Measurements from ENCODE around the gene GIGYF2.
"Not testable (repeated sequence)": the region's sequence is repeated elsewhere in the genome, so short reads cannot be mapped to it uniquely, and the experiment has no call there.

GIGYF2 gene

GRCh38 chr2:232691117-232691516 is 6.0 kb upstream of the GIGYF2 start:
- FAIRE-seq: not testable (repeated sequence)

GRCh38 chr2:232693344-232693743 is 3.8 kb upstream of the GIGYF2 start:
- FAIRE-seq: no peak

GRCh38 chr2:232696609-232697058 is 497 bp upstream of the GIGYF2 start:
- FAIRE-seq: no peak

DNA sequence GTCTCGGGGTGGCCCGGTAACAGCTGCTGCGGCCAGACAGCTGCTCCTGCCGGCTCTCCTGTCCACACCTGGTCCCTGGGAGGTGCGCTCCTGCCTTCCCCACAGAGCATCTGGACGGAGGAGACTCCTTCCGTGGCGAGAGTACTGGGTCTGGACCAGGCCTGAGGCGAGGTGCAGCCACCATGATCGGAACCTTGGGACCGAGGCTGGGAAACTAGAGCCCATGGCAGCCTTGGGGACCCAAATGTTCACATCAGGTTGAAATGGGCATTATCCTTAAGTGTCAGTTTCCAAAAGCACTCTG is 628 bp downstream of the GIGYF2 start:
- no peak for FAIRE-seq

DNA sequence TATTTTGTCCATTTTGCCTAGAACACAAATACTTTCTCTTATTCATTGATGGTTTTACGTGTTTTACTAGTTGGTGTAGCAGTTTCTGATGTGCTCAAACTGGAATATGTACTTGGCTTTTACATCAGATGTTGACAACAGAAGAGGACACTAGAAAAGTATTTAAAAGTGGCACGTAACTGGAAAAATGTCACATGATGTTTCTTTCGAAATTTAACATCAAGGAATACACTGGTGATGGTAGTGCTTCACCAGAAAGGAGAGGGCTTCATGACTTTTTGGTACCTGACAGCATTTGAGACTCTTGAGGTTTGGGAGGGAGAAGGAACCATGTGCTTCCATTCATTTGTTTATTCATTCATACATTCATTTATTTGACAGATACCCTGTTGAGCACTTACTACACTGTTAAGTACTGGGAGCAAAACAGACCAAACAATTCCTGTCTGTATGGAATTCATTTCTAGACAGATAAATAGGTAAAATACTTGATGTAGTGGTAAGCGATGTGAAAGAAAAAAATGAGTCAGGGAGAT is 1.5 kb downstream of the GIGYF2 start:
- no peak for FAIRE-seq

- no peak for FAIRE-seq
Observed at GRCh38 chr2:232699110-232699509, 2.0 kb downstream of the GIGYF2 start.

GRCh38 chr2:232700154-232700553 is 3.0 kb downstream of the GIGYF2 start:
- FAIRE-seq: no peak

DNA sequence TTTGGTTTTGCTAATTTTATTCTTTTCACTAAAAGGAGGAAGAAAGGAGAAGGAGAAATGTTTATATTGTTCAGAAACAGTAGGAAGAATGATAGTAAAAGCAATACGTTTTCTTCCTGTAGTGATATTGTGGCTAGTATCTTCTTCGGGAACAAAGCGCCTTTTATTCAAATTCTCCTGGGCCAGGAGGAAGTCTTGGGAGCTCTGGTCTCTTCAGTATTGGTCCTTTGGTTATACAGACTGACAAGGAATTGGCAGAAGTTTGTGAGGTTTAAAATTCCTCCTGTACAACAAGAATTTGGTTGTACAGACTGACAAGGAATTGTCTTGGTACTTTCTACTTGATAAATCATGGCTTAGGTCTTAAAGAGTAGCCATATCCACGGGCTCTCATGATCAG is 9.9 kb downstream of the GIGYF2 start:
- FAIRE-seq: no peak

DNA sequence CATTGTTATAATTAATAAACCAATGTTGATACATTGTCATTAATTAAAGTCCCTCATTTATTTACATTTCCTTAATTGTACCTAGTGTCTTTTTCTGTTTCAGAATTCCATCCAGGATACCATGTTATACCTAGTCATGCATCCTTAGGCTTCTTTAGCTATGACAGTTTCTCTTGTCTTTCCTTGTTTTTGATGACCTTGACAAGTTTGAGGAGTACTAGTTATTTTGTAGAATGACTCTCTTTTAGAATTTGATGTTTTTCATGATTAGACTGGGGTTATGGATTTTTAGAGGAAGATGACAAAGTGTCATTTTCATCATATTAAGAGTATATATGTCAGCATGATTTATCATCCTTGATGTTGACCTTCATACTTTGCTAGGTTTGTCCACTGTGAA is 16.4 kb downstream of the GIGYF2 start:
- no peak for FAIRE-seq

DNA sequence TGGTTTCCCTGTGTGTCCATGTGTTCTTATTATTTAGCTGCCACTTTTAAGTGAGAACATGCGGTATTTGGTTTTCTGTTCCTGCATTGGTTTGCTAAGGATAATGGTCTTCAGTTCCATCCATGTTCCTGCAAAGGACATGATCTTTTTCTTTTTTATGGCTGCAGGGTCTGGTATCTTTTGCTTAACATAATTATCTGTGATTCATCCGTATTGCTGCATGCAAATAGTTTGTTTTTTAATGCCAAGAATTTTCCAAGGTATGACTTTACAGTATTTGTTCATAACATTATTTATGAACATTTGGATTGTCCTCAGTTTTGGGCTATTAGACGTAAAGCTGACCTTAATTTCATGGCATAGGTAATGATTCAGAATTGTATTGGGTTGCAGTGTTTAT is 17.8 kb downstream of the GIGYF2 start:
- FAIRE-seq: no peak

- FAIRE-seq: not testable (repeated sequence)
Observed at GRCh38 chr2:232720056-232720455, 22.9 kb downstream of the GIGYF2 start.

GRCh38 chr2:232721261-232721660 is 24.1 kb downstream of the GIGYF2 start:
- FAIRE-seq: no peak

GRCh38 chr2:232721882-232722281 is 24.8 kb downstream of the GIGYF2 start:
- no peak for FAIRE-seq

DNA sequence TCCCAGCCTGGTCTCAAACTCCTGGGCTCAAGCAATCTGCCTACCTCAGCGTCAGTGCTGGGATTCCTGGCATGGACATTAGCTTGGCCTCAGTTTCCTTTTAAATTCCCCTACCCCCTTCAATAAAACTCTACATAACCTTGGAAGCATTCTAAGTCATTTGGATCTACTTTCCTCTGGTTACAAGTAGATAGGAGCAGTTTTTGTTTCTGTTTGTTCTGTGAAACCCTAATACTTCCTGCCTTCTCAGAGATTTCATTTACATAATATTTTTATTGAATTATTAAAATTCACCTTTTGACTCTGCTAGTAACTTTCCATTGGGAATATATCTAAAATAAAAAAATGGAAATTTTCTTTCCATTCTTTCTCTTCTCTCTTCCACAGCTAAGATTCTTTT is 25.9 kb downstream of the GIGYF2 start:
- no peak for FAIRE-seq

- no peak for FAIRE-seq
Observed at GRCh38 chr2:232728785-232729184, 31.7 kb downstream of the GIGYF2 start.

GRCh38 chr2:232731470-232731869 is 34.3 kb downstream of the GIGYF2 start:
- FAIRE-seq: no peak

GRCh38 chr2:232741294-232741693 is 44.2 kb downstream of the GIGYF2 start:
- FAIRE-seq: no peak

DNA sequence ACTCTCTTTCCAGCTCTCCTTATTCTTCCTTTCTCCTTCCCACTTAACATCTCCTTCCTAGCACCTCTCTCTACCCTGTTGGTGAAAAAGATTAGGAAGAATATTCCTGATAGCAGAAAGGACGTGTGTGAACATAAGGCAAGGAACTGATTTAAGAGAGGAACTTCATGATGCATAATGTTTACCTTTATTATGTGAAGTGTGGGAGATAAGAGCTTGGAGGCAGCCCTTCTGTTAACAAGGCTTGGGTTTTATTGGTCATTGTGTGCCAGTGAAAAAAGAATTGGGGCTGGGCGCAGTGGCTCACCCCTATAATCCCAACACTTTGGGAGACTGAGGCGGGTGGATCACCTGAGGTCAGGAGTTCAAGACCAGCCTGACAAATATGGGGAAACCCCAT is 44.8 kb downstream of the GIGYF2 start:
- FAIRE-seq: no peak

DNA sequence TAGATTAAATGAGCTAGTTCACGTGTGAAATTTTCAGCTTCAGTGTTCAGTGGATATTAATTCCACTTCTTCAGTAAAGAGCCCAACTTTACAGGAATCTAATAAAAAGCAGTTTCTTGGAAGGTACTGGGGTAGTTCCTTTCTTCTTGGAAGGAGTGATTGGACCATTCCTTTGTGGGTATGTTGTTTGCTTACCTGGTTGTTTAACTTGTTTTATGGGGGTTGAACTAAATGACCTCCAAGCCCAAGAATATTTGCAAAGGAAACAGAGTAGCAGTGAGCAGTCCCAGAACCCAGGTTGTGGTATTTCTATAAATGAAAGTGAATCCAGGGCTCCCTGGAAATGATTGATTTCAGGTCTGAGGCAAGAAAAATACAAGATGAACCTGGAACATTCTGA is 47.8 kb downstream of the GIGYF2 start:
- no peak for FAIRE-seq

GRCh38 chr2:232748038-232748437 is 50.9 kb downstream of the GIGYF2 start:
- no peak for FAIRE-seq

DNA sequence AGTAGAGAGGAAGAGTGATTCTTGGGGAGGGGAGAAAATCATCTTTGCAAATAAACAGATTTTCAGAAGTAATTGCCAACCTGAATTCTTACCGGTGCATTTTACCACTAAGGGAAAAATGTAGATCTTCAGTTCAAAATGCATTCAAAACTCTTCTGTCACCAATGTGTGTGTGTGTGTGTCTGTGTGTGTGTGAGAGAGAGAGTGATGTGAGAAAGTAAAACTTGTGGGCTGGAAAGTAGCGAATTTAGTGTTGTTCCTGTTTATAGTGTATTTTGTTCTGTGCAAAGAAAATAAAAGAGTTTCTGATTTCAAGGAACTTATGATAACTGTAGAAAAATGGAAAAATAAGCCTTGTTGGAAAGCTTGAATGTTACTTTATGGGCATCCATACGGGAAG is 52.2 kb downstream of the GIGYF2 start:
- no peak for FAIRE-seq

DNA sequence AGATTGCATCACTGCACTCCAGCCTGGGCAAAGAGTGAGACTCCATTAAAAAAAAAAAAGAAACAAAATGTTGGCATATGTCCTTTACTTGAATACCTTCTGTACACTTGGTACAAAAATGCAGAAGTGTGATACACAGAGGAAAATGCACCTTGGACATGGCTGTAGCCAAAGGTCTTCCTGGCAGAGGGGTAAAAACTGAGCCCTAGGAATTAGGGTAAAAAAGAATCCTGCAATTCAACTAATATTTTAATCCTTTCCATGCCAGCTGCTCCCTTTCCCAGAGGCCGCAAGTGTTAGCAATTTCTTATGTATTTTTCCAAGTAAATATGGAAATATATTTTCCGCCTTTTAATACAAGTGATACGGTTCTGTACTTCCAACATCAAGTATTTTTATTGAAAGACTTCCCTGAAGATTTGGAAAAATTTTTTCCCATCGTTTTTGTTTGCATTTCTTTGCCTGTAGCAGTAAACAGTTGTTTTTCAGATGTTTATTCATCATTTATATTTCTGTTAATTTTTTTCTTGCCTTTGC is 53.1 kb downstream of the GIGYF2 start:
- FAIRE-seq: no peak

GRCh38 chr2:232757905-232758304 is 60.8 kb downstream of the GIGYF2 start:
- FAIRE-seq: no peak

GRCh38 chr2:232761301-232761907 is 64.3 kb downstream of the GIGYF2 start:
- peak; percentile 52 for FAIRE-seq

DNA sequence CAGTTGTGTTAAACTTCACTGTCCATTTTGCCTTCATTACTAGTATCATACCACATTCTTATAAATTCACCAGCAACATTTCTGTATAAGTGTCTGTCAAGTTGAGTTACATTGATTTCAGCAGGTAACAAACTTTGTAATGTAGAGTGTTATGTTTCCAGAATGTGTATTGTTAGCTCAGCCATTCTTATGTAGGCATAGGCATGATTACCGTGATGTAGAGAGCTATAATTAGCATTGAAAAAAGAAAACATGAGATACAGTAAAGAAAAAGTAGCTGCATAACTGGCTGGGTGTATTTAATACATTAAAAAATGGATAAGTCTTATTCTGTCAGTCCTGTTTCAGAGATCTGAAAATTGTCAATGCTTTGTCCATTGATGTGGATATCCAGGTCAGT is 70.7 kb downstream of the GIGYF2 start:
- no peak for FAIRE-seq
